Loucy (cell line): ENCODE results near the gene MYEOV.
A peak's percentile ranks its signal among the peaks of the same experiment; 100 is the strongest.

ENCODE experiments used
- CTCF ChIP-seq: fragments of 200-600 bp; sonication (generic); conservative IDR thresholded peaks from 2 replicates; pipeline ENCODE4 v1.5.1; 2014; ENCODE audit warnings: mild to moderate bottlenecking, antibody characterized with exemption, low read length
- EZH2phosphoT487 ChIP-seq: fragments of 200-600 bp; IDR thresholded peaks from 2 replicates; pipeline ENCODE4 v1.6.1; 2018; ENCODE audit warnings: antibody characterized with exemption, mild to moderate bottlenecking, moderate library complexity, borderline replicate concordance

- peak; percentile 40; the same call in 1 of the 2 replicates for TF ChIP-seq EZH2phosphoT487
- no peak for TF ChIP-seq CTCF
Measured at GRCh38 chr11:69296890-69297786, 3.2 kb downstream of the MYEOV start.
